Transverse colon (tissue), 4 donors: Measurements from ENCODE around the gene AK4. TPM values are rescaled to one million over a fixed set of nuclear protein-coding genes. Genes with fewer than 3 reads are reported as not detected.

ENCODE experiments used
- DNase-seq: peaks from one replicate; pipeline ENCODE4 v3.0.0-alpha.2; 2019
- H3K27ac ChIP-seq, 4 donors: fragments of 200-600 bp; sonication (generic); 2 replicates each; pipeline ENCODE4 v1.5.1; 2016 to 2018; ENCODE audit warnings: inconsistent platforms in 4 of 4
- H3K27me3 ChIP-seq: fragments of 200-600 bp; sonication (generic); 2 replicates; pipeline ENCODE4 v1.5.1; 2017; ENCODE audit warnings: inconsistent platforms
- H3K36me3 ChIP-seq, 4 donors: fragments of 200-600 bp; sonication (generic); 2 replicates each; pipeline ENCODE4 v1.5.1; 2017 to 2019; ENCODE audit warnings: inconsistent platforms in 4 of 4
- H3K4me1 ChIP-seq, 4 donors: fragments of 200-600 bp; sonication (generic); 2 replicates each; pipeline ENCODE4 v1.5.1; 2017 to 2020; ENCODE audit warnings: inconsistent platforms in 4 of 4
- H3K4me3 ChIP-seq, 4 donors: fragments of 200-600 bp; sonication (generic); 1 replicate in 1 of 4; 2 replicates in 3 of 4; pipeline versions ENCODE4 v1.5.1 to v1.6.1; 2017 to 2019; ENCODE audit warnings: inconsistent platforms in 4 of 4
- H3K9me3 ChIP-seq, 2 donors: fragments of 200-600 bp; sonication (generic); 2 replicates each; pipeline ENCODE4 v1.5.1; 2017 to 2019; ENCODE audit warnings: inconsistent platforms in 2 of 2
- EP300 ChIP-seq: sonication (generic); formaldehyde crosslinking; IDR thresholded peaks from one replicate; pipeline ENCODE4 v1.6.1; 2017; ENCODE audit warnings: antibody characterized with exemption, low read depth
- POLR2A ChIP-seq: fragments of 450-650 bp; IDR thresholded peaks from one replicate; pipeline ENCODE4 v1.6.1; 2016; ENCODE audit warnings: antibody characterized with exemption, mild to moderate bottlenecking, moderate library complexity
- POLR2AphosphoS5 ChIP-seq, 3 donors: sonication (generic); formaldehyde crosslinking; IDR thresholded peaks; one replicate each; pipeline ENCODE4 v1.6.1; 2016; ENCODE audit warnings: antibody characterized with exemption in 3 of 3
- WGBS, 2 donors: methylation state at CpG; one replicate each; pipeline ENCODE4 v1.1.5; 2018; ENCODE audit warnings: low coverage in 1 of 2; 5-methylcytosine and 5-hydroxymethylcytosine counted together
- in situ Hi-C, 4 donors: fragments of 200-750 bp; cut with MboI; loops; one replicate each; pipeline versions ENCODE4 v1.15.0 to v1.15.1; 2017; ENCODE audit warnings: low sequenced_read_pairs in 3 of 4, low pct_ligation_motif_present in 1 of 4, low pct_unique_long_range_greater_than_20kb in 1 of 4
- intact Hi-C: fragments of 100-400 bp; cut with DNase I; formaldehyde crosslinking; loops from one replicate; pipeline ENCODE4 v1.15.1; 2023; ENCODE audit warnings: low total_unique reads
- total RNA-seq, 4 donors: library from RNA; depleted of rRNA; stranded (reverse); fragments of >200 nt; gene quantifications; one replicate each; pipeline ENCODE4 v1.1.0, GENCODE V29; 2016
- TF ChIP-seq, protein P1 (sequence below), 5 experiments: fragments of 200-600 bp in 3 of 5; fragments of 450-650 bp in 2 of 5; sonication (generic) in 3 of 5; IDR thresholded peaks; 1 replicate in 2 of 5; 2 replicates in 3 of 5; pipeline ENCODE4 v1.5.1; 2016 to 2017; ENCODE audit warnings: antibody characterized with exemption in 5 of 5, inconsistent platforms in 3 of 5, mild to moderate bottlenecking in 2 of 5, moderate library complexity in 1 of 5

Gene AK4
- total RNA-seq, 4 donors from 2014 or later = 12.0 to 42.8 (median 36.1) TPM

DNA sequence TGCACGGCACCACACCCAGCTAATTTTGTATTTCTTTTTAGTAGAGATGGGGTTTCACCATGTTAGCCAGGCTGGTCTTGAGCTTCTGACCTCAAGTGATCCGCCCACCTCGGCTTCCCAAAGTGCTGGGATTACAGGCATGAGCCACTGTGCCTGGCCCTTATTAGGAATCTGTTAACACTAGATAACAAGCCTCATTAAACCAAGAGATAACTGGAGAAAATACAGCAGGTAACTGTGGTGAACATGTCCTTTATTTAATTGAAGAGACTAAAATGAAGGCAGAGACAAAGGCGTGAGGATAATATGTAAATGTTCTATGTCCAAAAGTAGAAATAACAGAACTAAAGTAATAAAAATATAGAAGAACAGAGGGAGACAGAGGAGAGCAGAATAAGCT, 89.5 kb downstream of the AK4 start:
- Histone ChIP-seq H3K4me1 (no peaks in the 10 kb centered on the region), H3K9me3 (peaks cover 0 to 5% of the 10 kb centered on the region in 2 donors), H3K27me3 (no peaks in the 10 kb centered on the region), H3K27ac (no peak overlapping the region), H3K4me3 (no peak overlapping the region), H3K36me3 (no peaks in the 10 kb centered on the region)
- intact Hi-C loops (loop anchor here (10.0 kb wide), 1 partner anchor 447 kb away; no protein-coding TSS in a partner anchor), in situ Hi-C loops (loop anchor here (10.0 to 25.0 kb wide), 4 partner anchors 447 to 1000 kb away; no protein-coding TSS in a partner anchor)
- TF ChIP-seq EP300 = no peak
- TF ChIP-seq, protein P1, sequence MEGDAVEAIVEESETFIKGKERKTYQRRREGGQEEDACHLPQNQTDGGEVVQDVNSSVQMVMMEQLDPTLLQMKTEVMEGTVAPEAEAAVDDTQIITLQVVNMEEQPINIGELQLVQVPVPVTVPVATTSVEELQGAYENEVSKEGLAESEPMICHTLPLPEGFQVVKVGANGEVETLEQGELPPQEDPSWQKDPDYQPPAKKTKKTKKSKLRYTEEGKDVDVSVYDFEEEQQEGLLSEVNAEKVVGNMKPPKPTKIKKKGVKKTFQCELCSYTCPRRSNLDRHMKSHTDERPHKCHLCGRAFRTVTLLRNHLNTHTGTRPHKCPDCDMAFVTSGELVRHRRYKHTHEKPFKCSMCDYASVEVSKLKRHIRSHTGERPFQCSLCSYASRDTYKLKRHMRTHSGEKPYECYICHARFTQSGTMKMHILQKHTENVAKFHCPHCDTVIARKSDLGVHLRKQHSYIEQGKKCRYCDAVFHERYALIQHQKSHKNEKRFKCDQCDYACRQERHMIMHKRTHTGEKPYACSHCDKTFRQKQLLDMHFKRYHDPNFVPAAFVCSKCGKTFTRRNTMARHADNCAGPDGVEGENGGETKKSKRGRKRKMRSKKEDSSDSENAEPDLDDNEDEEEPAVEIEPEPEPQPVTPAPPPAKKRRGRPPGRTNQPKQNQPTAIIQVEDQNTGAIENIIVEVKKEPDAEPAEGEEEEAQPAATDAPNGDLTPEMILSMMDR (IDR thresholded peaks at IDR 0.05) = no peak
- no peak for TF ChIP-seq POLR2A
- no peak for TF ChIP-seq POLR2AphosphoS5 (IDR thresholded peaks at IDR 0.05)
- WGBS, 2 donors = 83 to 86% methylated on average over 4 of the region's 4 CpGs
- no peak for DNase-seq

DNA sequence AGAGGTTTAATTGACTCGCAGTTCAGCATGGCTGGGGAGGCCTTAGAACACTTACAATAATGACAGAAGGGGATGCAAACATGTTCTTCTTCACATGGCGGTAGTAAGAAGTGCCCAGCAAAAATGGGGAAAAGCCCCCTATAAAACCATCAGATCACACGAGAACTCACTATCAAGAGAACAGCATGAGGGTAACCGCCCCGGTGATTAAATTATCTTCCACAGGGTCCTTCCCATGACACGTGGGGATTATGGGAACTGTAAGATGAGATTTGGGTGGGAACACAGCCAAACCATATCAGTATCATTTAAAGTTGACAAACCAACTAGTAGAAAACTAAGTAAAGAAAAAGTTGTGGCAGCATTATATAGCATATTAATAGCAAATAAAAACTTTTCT, 90.0 kb downstream of the AK4 start:
- H3K4me3 ChIP-seq = no peak overlapping the region
- no peaks in the 10 kb centered on the region for H3K36me3 ChIP-seq
- peaks cover 0 to 5% of the 10 kb centered on the region in 2 donors for H3K9me3 ChIP-seq
- no peak for DNase-seq
- 62 to 69% methylated on average over 6 of the region's 6 CpGs for WGBS, 2 donors
- intact Hi-C loops = loop anchor here (10.0 kb wide), 1 partner anchor 447 kb away; no protein-coding TSS in a partner anchor
- TF ChIP-seq POLR2AphosphoS5 (IDR thresholded peaks at IDR 0.05) (no peak), POLR2A (no peak)
- TF ChIP-seq, protein P1 (IDR thresholded peaks at IDR 0.05) = no peak
- no peak overlapping the region for H3K27ac ChIP-seq
- in situ Hi-C loops = loop anchor here (10.0 to 25.0 kb wide), 4 partner anchors 447 to 999 kb away; no protein-coding TSS in a partner anchor
- H3K27me3 ChIP-seq = no peaks in the 10 kb centered on the region
- H3K4me1 ChIP-seq = no peaks in the 10 kb centered on the region

DNA sequence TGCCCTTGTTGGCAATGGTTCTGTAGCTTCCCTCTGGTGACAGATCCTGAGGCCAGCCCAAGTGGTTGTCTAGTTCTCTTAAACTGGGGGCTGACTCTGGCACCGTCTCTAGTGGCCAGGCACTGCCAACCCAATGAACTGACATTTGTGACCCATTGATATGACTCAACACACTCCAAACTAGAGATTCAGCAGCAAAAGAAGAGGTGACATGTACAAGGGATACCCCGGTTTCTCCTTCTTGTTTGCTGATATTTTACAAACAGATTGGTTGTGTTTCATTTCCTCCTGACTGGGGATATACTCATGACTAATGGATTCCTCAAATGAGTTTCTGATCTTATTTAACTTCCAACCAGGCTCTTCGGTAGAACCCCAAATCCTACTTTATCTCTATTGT, 95.5 kb downstream of the AK4 start:
- Histone ChIP-seq H3K4me3 (no peak overlapping the region), H3K4me1 (no peaks in the 10 kb centered on the region), H3K27me3 (no peaks in the 10 kb centered on the region), H3K27ac (no peak overlapping the region), H3K36me3 (no peaks in the 10 kb centered on the region), H3K9me3 (no peaks in the 10 kb centered on the region)
- DNase-seq = no peak
- in situ Hi-C loops = loop anchor here in 3 of 4 donors (25.0 kb wide), 3 partner anchors 444 to 994 kb away; no protein-coding TSS in a partner anchor
- whole genome bisulfite sequencing, 2 donors = 81 to 83% methylated on average over 3 of the region's 3 CpGs
- TF ChIP-seq EP300 = no peak
- TF ChIP-seq POLR2A = no peak
- no peak for TF ChIP-seq POLR2AphosphoS5 (IDR thresholded peaks at IDR 0.05)
- TF ChIP-seq, protein P1 (IDR thresholded peaks at IDR 0.05) = no peak
- intact Hi-C loops = no loop called here

DNA sequence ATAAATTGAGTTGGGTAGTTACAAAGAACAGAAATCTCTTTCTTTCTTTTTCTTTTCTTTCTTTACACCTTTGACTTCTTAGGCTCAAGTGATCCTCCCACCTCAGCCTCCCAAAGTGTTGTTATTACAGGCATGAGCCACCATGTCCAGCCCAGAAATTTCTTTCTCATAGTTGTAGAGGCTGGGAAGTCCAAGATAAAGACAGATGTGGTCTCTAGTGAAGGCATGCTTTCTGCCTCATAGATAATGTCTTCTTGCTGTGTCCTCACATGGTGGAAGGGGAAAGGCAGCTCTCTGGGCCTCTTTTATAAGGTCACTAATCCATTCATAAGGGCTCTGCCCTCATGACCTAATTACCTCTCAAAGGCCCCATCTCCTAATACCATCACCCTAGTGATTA, 97.3 kb downstream of the AK4 start:
- TF ChIP-seq, protein P1 (IDR thresholded peaks at IDR 0.05) = no peak
- no peak for TF ChIP-seq POLR2A
- TF ChIP-seq EP300 = no peak
- TF ChIP-seq POLR2AphosphoS5 (IDR thresholded peaks at IDR 0.05) = no peak
- H3K27me3 ChIP-seq = no peaks in the 10 kb centered on the region

More for the DNA sequence above, 97.3 kb downstream of the AK4 start:
- Histone ChIP-seq H3K4me1 (no peaks in the 10 kb centered on the region), H3K4me3 (no peak overlapping the region), H3K9me3 (no peaks in the 10 kb centered on the region), H3K36me3 (no peaks in the 10 kb centered on the region), H3K27ac (no peak overlapping the region)
- in situ Hi-C loops (loop anchor here in 3 of 4 donors (25.0 kb wide), 3 partner anchors 442 to 992 kb away; no protein-coding TSS in a partner anchor), intact Hi-C loops (no loop called here)
- DNase-seq = no peak
